Esophagus muscularis mucosa (tissue), 4 donors: ENCODE measurements around the gene LCA5L. TPM values are rescaled to one million over a fixed set of nuclear protein-coding genes. Genes with fewer than 3 reads are reported as not detected.
A peak's percentile ranks its signal among the peaks of the same experiment; 100 is the strongest.

Experiments
- DNase-seq: peaks from one replicate; pipeline ENCODE4 v3.0.0-alpha.2; 2017; ENCODE audit errors: extremely low spot score
- H3K27ac ChIP-seq, 4 donors: fragments of 200-600 bp; sonication (generic); replicated peaks in 1 of 4; 1 replicate in 3 of 4; 2 replicates in 1 of 4; pipeline ENCODE4 v1.5.1; 2016 to 2019; ENCODE audit warnings: mild to moderate bottlenecking in 1 of 4
- H3K27me3 ChIP-seq, 4 donors: fragments of 200-600 bp; sonication (generic); one replicate each; pipeline versions ENCODE4 v1.5.1 to v1.6.0; 2016 to 2019
- H3K36me3 ChIP-seq, 4 donors: fragments of 200-600 bp; sonication (generic); one replicate each; pipeline ENCODE4 v1.5.1; 2016 to 2019
- H3K4me1 ChIP-seq, 4 donors: fragments of 200-600 bp; sonication (generic); one replicate each; pipeline ENCODE4 v1.5.1; 2016 to 2019
- H3K4me3 ChIP-seq, 4 donors: fragments of 200-600 bp; sonication (generic); 1 replicate in 2 of 4; 2 replicates in 2 of 4; pipeline ENCODE4 v1.5.1; 2016 to 2019; ENCODE audit warnings: mild to moderate bottlenecking in 4 of 4, moderate library complexity in 1 of 4
- H3K9me3 ChIP-seq, 4 donors: fragments of 200-600 bp; sonication (generic); 1 replicate in 3 of 4; 2 replicates in 1 of 4; pipeline ENCODE4 v1.5.1; 2016 to 2019
- CTCF ChIP-seq, 3 experiments: fragments of 200-600 bp in 2 of 3; fragments of 450-650 bp in 1 of 3; sonication (generic) in 2 of 3; IDR thresholded peaks; one replicate each; pipeline ENCODE4 v1.5.1; 2017 to 2019; ENCODE audit warnings: antibody characterized with exemption in 3 of 3, mild to moderate bottlenecking in 2 of 3, moderate library complexity in 1 of 3
- EP300 ChIP-seq: sonication (generic); formaldehyde crosslinking; IDR thresholded peaks from one replicate; pipeline ENCODE4 v1.6.1; 2017; ENCODE audit warnings: antibody characterized with exemption
- POLR2A ChIP-seq: fragments of 450-650 bp; IDR thresholded peaks from one replicate; pipeline ENCODE4 v1.6.1; 2017; ENCODE audit warnings: antibody characterized with exemption, moderate library complexity, mild to moderate bottlenecking, low read depth
- POLR2AphosphoS5 ChIP-seq, 2 donors: sonication (generic); formaldehyde crosslinking; IDR thresholded peaks; one replicate each; pipeline ENCODE4 v1.6.1; 2017; ENCODE audit warnings: antibody characterized with exemption in 2 of 2
- WGBS: methylation state at CpG from one replicate; pipeline ENCODE4 v1.1.5; 2018; 5-methylcytosine and 5-hydroxymethylcytosine counted together
- intact Hi-C: fragments of 100-400 bp; cut with DNase I; formaldehyde crosslinking; loops from one replicate; pipeline ENCODE4 v1.15.1; 2023
- total RNA-seq, 4 donors: library from RNA; depleted of rRNA; stranded (reverse); fragments of >200 nt; gene quantifications; one replicate each; pipeline versions ENCODE4 v1.1.0 to v1.2.1, GENCODE V29; 2016

The LCA5L gene
- total RNA-seq, 4 donors from 2014 or later: 0.83 to 2.8 (median 2.2) TPM

DNA sequence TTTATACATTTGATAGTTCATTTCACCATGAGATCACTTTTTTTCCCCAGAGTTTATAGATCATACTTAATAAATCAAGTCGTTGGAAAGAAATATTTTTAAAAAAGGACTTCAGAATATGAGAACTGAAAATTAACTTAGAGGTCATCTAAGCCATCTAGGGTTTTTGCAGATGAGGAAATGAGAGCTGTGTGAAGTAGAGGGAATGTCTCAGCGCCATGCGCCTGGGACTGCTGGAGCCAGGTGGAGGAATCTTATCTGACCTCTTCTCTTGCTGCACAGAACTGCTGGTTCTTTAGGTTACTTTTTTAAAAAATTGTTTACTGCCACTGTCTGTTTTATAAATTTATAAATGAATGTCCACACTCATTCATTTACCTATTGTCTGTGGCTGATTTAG, 17.7 kb upstream of the LCA5L start:
- no peaks in the 10 kb centered on the region for H3K27me3 ChIP-seq
- WGBS: 80% methylated on average over 3 of the region's 3 CpGs
- TF ChIP-seq EP300: no peak
- TF ChIP-seq CTCF (IDR thresholded peaks at IDR 0.05): no peak
- no peak for TF ChIP-seq POLR2A
- no peak for TF ChIP-seq POLR2AphosphoS5 (IDR thresholded peaks at IDR 0.05)
- intact Hi-C loops: no loop called here
- peaks cover 0 to 28% (median 8%) of the 10 kb centered on the region in 4 donors for H3K36me3 ChIP-seq
- no peak overlapping the region for H3K4me3 ChIP-seq
- peak; percentile 4 for DNase-seq
- H3K4me1 ChIP-seq: no peaks in the 10 kb centered on the region
- H3K9me3 ChIP-seq: no peaks in the 10 kb centered on the region
- H3K27ac ChIP-seq: no peak overlapping the region

DNA sequence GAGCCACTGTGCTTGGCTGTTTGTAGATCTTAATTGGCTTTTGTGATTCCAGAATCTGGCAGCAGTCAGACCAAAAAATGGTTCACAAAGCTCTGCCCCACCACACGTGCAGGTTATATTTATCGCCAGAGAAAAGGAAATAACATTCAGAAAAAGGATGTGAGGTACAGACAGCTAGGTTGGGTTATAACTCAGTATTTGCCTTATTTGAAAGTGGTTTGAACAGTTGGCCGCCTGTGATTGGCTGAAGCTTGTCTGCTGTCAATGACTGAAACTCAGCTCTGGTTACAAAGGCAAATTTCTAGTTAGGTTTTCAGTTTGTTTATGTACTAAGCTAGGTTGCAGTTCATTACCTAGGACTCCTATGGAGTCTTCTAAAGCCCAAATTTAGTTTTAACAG, 15.8 kb upstream of the LCA5L start:
- DNase-seq: peak; percentile 39
- TF ChIP-seq EP300: no peak
- TF ChIP-seq POLR2AphosphoS5 (IDR thresholded peaks at IDR 0.05): no peak
- no peak for TF ChIP-seq POLR2A
- no peak for TF ChIP-seq CTCF (IDR thresholded peaks at IDR 0.05)
- Histone ChIP-seq H3K27ac (no peak overlapping the region), H3K9me3 (no peaks in the 10 kb centered on the region), H3K4me1 (no peaks in the 10 kb centered on the region), H3K36me3 (peaks cover 0 to 28% (median 8%) of the 10 kb centered on the region in 4 donors), H3K27me3 (no peaks in the 10 kb centered on the region), H3K4me3 (no peak overlapping the region)
- 83% methylated on average over 3 of the region's 3 CpGs for WGBS
- intact Hi-C loops: no loop called here

DNA sequence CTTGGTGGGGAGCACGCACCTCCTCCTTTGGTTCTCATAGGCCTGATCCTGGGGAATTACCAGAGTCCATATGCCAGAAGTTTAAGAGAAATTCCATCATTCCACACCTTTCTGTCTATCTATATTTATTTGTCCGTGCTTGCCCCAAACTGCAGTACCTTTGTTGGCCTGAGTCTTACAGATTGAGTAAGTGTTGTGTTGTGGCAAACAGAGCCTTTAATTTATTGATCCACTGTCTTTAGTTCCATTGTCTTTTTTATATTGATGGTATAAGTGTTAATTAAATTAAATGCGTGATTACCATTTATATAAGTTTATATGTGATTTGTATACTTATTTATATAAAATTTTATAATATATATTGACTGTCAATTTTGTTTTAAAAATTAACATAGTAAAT, 11.1 kb upstream of the LCA5L start:
- H3K27me3 ChIP-seq: no peaks in the 10 kb centered on the region
- intact Hi-C loops: no loop called here
- WGBS: 90% methylated on average over 3 of the region's 3 CpGs
- TF ChIP-seq CTCF (IDR thresholded peaks at IDR 0.05) (peak in 1 of 3 experiments; percentile 37), POLR2A (no peak), EP300 (no peak), POLR2AphosphoS5 (IDR thresholded peaks at IDR 0.05) (no peak)
- H3K4me3 ChIP-seq: no peak overlapping the region
- no peaks in the 10 kb centered on the region for H3K9me3 ChIP-seq
- no peaks in the 10 kb centered on the region for H3K36me3 ChIP-seq
- H3K27ac ChIP-seq: peak overlapping the region in 1 of 4 donors; percentile 86
- peaks cover 0 to 18% (median 11%) of the 10 kb centered on the region in 4 donors for H3K4me1 ChIP-seq
- no peak for DNase-seq

DNA sequence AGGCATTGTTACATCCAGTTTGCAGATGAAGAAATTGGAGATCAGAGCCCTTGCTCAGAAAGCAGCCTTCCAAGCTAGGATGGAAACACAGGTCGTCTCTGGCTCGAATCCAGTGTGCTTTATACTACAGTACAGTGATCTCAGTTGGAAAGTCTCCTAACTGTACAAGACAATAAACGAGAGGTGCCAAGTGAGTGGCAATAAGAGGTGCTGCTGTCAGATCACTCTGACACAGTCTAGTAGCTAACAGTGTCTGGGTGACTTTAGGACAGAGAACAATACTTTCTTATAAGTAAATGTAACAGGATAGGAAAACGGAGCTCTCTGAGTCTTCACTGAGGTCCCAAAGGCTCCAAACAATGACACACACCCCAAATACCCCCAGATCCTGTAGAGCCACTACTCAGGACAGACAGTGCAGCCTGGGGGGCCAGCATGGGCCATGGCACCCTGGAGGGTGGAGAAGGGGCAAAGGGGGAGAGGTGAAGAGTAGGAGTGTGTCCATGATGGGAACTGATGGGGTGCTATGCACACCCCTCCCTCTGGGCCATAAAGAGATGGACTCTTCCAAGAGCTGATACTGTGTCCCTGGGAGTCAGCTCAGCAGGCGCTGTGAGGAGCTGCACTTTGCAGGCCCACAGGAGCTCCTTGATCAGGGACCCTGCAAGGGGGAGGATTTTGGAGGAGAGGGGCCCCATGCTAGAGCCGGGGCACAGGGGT, 9.5 kb upstream of the LCA5L start:
- H3K36me3 ChIP-seq: no peaks in the 10 kb centered on the region
- intact Hi-C loops: no loop called here
- no peak for DNase-seq
- no peaks in the 10 kb centered on the region for H3K27me3 ChIP-seq
- H3K27ac ChIP-seq: peak overlapping the region in 3 of 4 donors; percentile 82 to 86 (median 83)
- no peaks in the 10 kb centered on the region for H3K9me3 ChIP-seq
- H3K4me3 ChIP-seq: no peak overlapping the region
- peaks cover 12 to 23% (median 16%) of the 10 kb centered on the region in 4 donors for H3K4me1 ChIP-seq
- TF ChIP-seq EP300 (no peak), POLR2AphosphoS5 (IDR thresholded peaks at IDR 0.05) (no peak), POLR2A (no peak), CTCF (IDR thresholded peaks at IDR 0.05) (no peak)
- 56% methylated on average over 6 of the region's 6 CpGs for WGBS
